ENCODE measurements around the gene MGST1.
"Not testable (repeated sequence)": the region's sequence is repeated elsewhere in the genome, so short reads cannot be mapped to it uniquely, and the experiment has no call there.

The MGST1 gene

DNA sequence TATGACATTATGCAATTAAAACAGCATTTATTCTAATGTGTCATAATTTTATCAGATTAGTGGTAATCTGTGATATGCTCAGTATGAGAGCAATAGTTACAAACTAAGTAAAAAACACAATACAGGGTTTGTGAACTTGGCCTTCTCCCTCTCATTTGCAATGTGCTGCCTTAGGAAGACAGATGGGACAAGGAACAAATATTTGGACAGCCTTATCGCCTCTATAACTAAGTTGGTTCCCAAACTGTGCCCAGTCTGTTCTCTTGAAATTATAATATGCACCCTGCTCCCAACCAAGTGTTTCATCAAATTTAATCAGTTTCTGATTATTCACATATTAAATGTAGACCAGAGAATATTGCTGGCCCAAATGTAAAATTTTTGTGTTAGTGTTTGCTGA, 22.7 kb downstream of the MGST1 start:
- TF ChIP-seq, protein P1, sequence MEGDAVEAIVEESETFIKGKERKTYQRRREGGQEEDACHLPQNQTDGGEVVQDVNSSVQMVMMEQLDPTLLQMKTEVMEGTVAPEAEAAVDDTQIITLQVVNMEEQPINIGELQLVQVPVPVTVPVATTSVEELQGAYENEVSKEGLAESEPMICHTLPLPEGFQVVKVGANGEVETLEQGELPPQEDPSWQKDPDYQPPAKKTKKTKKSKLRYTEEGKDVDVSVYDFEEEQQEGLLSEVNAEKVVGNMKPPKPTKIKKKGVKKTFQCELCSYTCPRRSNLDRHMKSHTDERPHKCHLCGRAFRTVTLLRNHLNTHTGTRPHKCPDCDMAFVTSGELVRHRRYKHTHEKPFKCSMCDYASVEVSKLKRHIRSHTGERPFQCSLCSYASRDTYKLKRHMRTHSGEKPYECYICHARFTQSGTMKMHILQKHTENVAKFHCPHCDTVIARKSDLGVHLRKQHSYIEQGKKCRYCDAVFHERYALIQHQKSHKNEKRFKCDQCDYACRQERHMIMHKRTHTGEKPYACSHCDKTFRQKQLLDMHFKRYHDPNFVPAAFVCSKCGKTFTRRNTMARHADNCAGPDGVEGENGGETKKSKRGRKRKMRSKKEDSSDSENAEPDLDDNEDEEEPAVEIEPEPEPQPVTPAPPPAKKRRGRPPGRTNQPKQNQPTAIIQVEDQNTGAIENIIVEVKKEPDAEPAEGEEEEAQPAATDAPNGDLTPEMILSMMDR (conservative IDR thresholded peaks at IDR 0.05) = no peak
- peak overlapping the region; percentile 77 for H3K27ac ChIP-seq

DNA sequence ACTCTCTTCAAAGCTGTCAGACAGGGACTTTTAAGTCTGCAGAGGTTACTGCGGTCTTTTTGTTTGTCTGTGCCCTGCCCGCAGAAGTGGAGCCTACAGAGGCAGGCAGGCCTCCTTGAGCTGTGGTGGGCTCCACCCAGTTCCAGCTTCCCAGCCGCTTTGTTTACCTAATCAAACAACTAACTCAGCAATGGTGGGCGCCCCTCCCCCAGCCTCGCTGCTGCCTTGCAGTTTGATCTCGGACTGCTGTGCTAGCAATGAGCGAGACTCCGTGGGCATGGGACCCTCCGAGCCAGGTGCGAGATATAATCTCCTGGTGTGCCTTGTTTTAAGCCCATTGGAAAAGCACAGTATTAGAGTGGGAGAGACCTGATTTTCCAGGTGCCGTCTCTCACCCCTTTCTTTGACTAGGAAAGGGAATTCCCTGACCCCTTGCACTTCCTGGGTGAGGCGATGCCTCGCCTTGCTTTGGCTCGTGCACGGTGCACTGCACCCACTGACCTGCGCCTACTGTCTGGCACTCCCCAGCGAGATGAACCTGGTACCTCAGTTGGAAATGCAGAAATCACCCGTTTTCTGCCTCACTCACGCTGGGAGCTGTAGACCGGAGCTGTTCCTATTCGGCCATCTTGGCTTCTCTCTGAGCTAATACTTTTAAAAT, 35.3 kb downstream of the MGST1 start:
- H3K27ac ChIP-seq = not testable (repeated sequence)

DNA sequence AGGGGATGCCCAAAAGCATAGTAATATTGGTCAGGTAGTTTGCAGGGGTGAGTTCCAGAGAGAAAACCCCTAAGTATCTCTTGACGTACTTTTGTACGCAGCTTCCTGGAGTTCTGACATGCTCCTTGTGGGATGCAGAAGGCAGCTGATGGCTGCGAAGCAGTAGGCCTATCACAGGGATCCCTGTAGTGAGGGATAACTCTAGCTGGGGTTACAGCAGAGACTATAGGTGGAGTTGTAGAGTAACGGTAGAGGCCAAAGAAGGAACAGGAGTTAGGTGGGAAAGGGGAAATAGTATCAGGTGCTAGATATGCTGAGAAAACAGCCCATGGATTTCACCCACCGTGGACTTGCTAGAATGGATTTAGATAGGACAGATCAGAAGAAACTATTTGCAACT, 37.3 kb downstream of the MGST1 start:
- no peak overlapping the region for H3K27ac ChIP-seq
- TF ChIP-seq, protein P1 (conservative IDR thresholded peaks at IDR 0.05) = no peak

DNA sequence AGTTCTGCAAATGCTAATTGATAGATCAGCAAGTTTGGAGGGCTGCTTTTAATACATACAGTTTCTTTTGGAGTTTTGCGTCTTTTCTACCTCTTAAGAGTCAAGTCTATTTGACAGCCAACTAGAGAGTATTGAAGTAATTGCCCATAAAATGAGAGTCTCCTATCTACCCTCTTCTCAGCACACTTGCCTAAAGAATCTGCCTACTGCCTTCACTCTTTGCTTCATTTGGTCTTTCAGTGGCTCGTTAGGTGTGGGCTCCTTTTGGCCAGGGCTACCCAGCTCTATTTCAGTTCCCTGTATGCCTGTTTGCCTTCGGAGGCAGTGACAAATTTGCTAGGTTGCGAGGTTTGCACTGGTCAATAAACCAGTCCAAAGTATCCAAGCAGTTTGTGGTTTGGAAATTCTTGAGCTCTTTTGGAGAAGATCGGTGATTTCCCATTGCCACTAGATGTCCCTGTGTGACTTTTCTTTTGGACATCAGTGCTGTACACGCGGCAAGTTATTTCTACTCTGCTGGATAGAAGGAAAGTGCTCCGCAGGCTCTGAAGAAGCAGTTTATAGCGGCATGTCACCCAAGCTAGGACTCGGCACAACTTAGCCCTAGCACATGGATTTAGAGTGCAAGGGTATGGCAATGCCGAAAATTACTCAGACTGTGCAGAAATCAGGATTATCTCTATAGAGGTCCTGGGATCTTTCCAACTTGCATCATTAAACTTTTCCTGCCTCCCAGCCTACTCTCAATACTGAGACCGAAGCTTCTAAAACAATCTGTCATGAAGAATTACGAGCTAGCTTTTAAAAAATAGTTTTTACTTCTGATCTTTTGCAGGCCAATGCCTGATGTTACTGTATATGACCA, 38.6 kb downstream of the MGST1 start:
- TF ChIP-seq, protein P1 (conservative IDR thresholded peaks at IDR 0.05) = peak; percentile 86
- H3K27ac ChIP-seq = no peak overlapping the region

DNA sequence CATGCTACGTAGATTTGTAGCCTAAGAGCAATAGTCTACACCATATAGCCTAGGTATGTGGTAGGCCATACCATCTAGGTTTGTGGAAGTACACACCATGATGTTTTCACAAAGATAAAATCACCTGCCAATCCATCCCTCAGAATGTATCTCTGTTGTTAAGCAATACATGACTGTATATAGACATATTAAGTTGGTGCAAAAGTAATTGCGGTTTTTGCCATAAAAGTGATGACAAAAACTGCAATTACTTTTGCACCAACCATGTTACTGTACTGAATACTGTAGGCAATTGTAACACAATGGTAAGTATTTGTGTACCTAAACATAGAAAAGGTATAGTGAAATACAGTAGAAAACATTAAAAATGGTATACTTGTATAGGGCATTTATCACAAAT, 40.5 kb downstream of the MGST1 start:
- TF ChIP-seq, protein P1 (conservative IDR thresholded peaks at IDR 0.05) = no peak
- no peak overlapping the region for H3K27ac ChIP-seq

DNA sequence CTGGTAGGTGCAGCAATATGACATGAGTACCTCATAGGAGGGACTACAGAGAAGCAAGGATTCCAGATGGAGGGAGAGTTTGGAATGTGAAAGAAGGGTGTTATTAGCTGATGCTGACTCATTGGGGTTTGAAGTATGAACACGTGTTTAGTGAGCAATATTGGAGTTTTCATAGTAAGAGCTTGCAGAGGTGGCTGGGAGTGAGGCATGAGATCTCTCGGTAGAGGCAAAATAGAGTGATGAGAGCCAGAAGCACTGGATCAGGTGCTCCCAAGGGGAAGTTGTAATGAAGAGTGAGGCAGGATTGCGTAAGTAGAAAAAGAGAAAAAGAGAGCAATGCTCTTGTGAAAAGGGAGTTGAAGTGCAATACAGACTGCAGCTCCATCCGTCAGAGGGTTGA, 42.1 kb downstream of the MGST1 start:
- TF ChIP-seq, protein P1 (conservative IDR thresholded peaks at IDR 0.05) = no peak
- H3K27ac ChIP-seq = no peak overlapping the region

DNA sequence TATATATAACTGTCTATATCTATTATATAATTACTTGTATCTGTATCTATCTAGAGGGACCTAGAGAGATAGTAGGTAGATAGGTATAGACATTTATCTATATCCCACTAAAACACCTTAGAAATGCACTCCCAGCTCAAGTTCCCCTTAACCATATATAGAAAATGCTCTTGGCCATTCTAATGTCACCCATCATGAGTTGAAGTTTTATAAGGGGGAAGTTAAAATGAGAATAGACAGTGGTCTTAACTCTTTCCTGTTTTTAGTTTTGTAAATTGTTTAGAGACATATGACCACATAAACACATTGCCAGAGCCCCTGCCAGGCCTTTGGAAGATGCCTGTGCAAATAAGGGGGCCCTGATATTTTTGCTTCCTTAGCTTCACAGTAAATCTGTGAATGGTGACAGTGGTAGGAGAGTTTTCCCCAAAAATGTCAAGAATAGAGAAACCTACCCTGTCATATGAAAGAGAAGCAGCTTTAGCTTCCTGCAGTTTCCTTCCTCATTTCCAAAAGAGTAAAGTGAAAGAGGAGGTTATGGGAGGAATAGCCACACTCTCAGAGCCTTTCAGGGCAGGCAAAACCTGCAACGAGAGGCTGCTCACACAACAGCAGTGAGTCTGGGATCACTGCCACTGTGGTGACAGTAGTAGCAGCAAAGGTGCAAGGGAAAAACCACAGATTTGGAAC, 45.5 kb downstream of the MGST1 start:
- H3K27ac ChIP-seq = no peak overlapping the region
- TF ChIP-seq, protein P1 (conservative IDR thresholded peaks at IDR 0.05) = no peak
